HepG2 (cell line): ENCODE data around the gene C20orf144. TPM values are rescaled to one million over a fixed set of nuclear protein-coding genes. Genes with fewer than 3 reads are reported as not detected.
A peak's percentile ranks its signal among the peaks of the same experiment; 100 is the strongest.

Source experiments
- BHLHE40 ChIP-seq: IDR thresholded peaks from 2 replicates; pipeline ENCODE4 v1.6.1; 2011; ENCODE audit warnings: low read length, improper control_type of control experiment
- HDAC1 ChIP-seq: sonication (generic); formaldehyde crosslinking; IDR thresholded peaks from 2 replicates; pipeline ENCODE4 v1.5.1; 2020; ENCODE audit warnings: mild to moderate bottlenecking, missing genetic modification reagents
- ISL2 ChIP-seq: sonication (generic); formaldehyde crosslinking; IDR thresholded peaks from 2 replicates; pipeline ENCODE4 v1.5.0; 2020; ENCODE audit warnings: missing genetic modification reagents
- KDM1A ChIP-seq: IDR thresholded peaks from 2 replicates; pipeline ENCODE4 v1.6.1; 2016; ENCODE audit warnings: missing compliant biosample characterization
- SMAD9 ChIP-seq: sonication (generic); formaldehyde crosslinking; IDR thresholded peaks from 2 replicates; pipeline ENCODE4 v1.5.1; 2020; ENCODE audit warnings: mild to moderate bottlenecking, missing genetic modification reagents
- SMC3 ChIP-seq: IDR thresholded peaks from 2 replicates; pipeline ENCODE4 v1.6.1; 2011; ENCODE audit warnings: low read length, improper control_type of control experiment
- XBP1 ChIP-seq: sonication (generic); formaldehyde crosslinking; IDR thresholded peaks from 2 replicates; pipeline ENCODE4 v1.5.0; 2020; ENCODE audit warnings: missing genetic modification reagents
- ZNF337 ChIP-seq: sonication (generic); formaldehyde crosslinking; IDR thresholded peaks from 2 replicates; pipeline ENCODE4 v1.5.1; 2020; ENCODE audit warnings: missing genetic modification reagents, low read depth, mild to moderate bottlenecking, borderline replicate concordance
- ZNF564 ChIP-seq: sonication (generic); formaldehyde crosslinking; IDR thresholded peaks from 2 replicates; pipeline ENCODE4 v1.8.1; 2023; ENCODE audit warnings: mild to moderate bottlenecking, missing genetic modification reagents
- ZNF749 ChIP-seq: sonication (generic); formaldehyde crosslinking; IDR thresholded peaks from 2 replicates; pipeline ENCODE4 v1.8.0; 2022; ENCODE audit warnings: mild to moderate bottlenecking, missing genetic modification reagents, moderate library complexity, borderline replicate concordance
- ZNF878 ChIP-seq: sonication (generic); formaldehyde crosslinking; IDR thresholded peaks from 2 replicates; pipeline ENCODE4 v1.8.1; 2023; ENCODE audit warnings: mild to moderate bottlenecking, missing genetic modification reagents, moderate library complexity
- polyA plus RNA-seq, 8 experiments: library from polyadenylated mRNA; depleted of rRNA in 3 of 8; stranded (reverse) in 7 of 8; unstranded in 1 of 8; fragments of >200 nt; fragmentation: Illumina TruSeq in 4 of 8; extraction: Trizol in 4 of 8; gene quantifications; 2 replicates each; pipeline versions ENCODE4 v1.2.1 to v1.2.3, GENCODE V29; 2011 to 2016; ENCODE audit warnings: low read depth in 4 of 8, missing spikeins in 1 of 8, mixed read lengths in 1 of 8; ENCODE audit not compliant: insufficient read depth in 1 of 8
- total RNA-seq, 5 experiments: library from RNA; depleted of rRNA; stranded (reverse); fragments of >200 nt; fragmentation: Illumina TruSeq; extraction: Trizol; gene quantifications; 2 replicates each; pipeline ENCODE4 v1.2.3, GENCODE V29; 2016; ENCODE audit warnings: low read depth in 1 of 5
- TF ChIP-seq, protein P1 (sequence below): sonication (generic); formaldehyde crosslinking; IDR thresholded peaks from 2 replicates; pipeline ENCODE4 v1.5.1; 2020; ENCODE audit warnings: mild to moderate bottlenecking, missing genetic modification reagents, moderate library complexity
- TF ChIP-seq, protein P2 (sequence below): sonication (generic); formaldehyde crosslinking; IDR thresholded peaks from 2 replicates; pipeline ENCODE4 v1.4.0; 2020; ENCODE audit warnings: missing genetic modification reagents, borderline replicate concordance
- TF ChIP-seq, protein P3 (sequence below): sonication (generic); formaldehyde crosslinking; IDR thresholded peaks from 2 replicates; pipeline ENCODE4 v1.5.1; 2020; ENCODE audit warnings: missing genetic modification reagents, mild to moderate bottlenecking, borderline replicate concordance
- TF ChIP-seq, protein P4 (sequence below): IDR thresholded peaks from 2 replicates; pipeline ENCODE4 v1.6.1; 2012; ENCODE audit warnings: low read length, improper control_type of control experiment

C20orf144 gene
- total and polyA plus RNA-seq, 2 of the 13 experiments (the other 11 are each of a cell fraction or from before 2014, with no cell fraction given) = 0.09 to 0.16 TPM

DNA sequence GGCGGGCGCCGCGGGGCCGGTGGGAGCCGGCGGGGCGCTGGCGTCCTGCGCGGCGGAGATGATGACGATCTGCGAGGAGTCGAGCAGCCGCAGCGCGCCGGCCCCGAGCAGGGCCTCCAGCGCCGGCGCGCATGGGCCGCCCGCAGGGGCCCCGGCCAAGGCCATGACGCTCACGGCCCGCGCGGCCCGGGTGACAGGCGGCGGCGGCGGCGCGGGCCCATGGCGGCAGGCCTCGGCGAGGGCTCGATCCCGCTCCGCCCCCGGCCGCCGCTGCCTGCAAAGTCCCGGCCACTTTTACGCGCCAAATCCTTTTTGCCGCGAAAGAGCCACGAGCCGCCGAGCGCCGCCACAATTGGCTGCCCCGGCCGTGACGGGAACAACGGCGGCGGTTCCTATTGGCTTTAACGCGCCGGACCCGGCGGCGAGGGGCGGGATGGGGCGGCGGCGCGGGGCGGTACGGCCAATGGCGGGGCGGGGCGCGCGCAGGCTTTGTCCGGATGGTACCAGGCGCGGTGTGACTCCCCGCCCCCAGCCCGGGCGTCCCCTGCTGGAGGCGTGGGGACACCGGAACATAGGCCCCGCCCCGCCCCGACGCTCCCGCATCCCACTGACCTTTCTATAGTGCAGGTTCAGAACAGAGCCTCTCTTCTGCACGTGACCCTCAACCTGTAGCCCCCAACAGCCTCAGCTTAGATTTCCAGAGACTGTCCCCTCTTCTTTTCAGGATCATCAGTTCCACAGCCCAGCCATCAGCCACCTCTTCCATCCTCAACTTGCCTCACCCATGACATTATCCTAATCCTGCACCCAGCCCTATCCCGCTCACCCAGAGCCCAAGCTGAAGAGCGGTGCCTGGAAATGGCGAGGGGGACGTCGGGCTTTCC, 24.2 kb downstream of the C20orf144 start, which contains the start of gene E2F1 (continued):
- TF ChIP-seq XBP1 (CRISPR knock-in tag) (no peak), SMC3 (no peak), KDM1A (CRISPR knock-in tag) (no peak), ZNF749 (CRISPR knock-in tag) (peak; percentile 98), ZNF564 (CRISPR knock-in tag) (peak; percentile 75; the same call in 1 of the 2 replicates), SMAD9 (CRISPR knock-in tag) (no peak), HDAC1 (CRISPR knock-in tag) (peak; percentile 98), ISL2 (CRISPR knock-in tag) (peak; percentile 60), ZNF337 (CRISPR knock-in tag) (no peak), ZNF878 (CRISPR knock-in tag) (peak; percentile 98), BHLHE40 (peak; percentile 72; the same call in 1 of the 2 replicates)
- TF ChIP-seq, protein P1, sequence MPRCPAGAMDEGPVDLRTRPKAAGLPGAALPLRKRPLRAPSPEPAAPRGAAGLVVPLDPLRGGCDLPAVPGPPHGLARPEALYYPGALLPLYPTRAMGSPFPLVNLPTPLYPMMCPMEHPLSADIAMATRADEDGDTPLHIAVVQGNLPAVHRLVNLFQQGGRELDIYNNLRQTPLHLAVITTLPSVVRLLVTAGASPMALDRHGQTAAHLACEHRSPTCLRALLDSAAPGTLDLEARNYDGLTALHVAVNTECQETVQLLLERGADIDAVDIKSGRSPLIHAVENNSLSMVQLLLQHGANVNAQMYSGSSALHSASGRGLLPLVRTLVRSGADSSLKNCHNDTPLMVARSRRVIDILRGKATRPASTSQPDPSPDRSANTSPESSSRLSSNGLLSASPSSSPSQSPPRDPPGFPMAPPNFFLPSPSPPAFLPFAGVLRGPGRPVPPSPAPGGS (CRISPR knock-in tag) = no peak
- TF ChIP-seq, protein P2, sequence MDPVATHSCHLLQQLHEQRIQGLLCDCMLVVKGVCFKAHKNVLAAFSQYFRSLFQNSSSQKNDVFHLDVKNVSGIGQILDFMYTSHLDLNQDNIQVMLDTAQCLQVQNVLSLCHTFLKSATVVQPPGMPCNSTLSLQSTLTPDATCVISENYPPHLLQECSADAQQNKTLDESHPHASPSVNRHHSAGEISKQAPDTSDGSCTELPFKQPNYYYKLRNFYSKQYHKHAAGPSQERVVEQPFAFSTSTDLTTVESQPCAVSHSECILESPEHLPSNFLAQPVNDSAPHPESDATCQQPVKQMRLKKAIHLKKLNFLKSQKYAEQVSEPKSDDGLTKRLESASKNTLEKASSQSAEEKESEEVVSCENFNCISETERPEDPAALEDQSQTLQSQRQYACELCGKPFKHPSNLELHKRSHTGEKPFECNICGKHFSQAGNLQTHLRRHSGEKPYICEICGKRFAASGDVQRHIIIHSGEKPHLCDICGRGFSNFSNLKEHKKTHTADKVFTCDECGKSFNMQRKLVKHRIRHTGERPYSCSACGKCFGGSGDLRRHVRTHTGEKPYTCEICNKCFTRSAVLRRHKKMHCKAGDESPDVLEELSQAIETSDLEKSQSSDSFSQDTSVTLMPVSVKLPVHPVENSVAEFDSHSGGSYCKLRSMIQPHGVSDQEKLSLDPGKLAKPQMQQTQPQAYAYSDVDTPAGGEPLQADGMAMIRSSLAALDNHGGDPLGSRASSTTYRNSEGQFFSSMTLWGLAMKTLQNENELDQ (CRISPR knock-in tag) = peak; percentile 71; the same call in 1 of the 2 replicates
- TF ChIP-seq, protein P3, sequence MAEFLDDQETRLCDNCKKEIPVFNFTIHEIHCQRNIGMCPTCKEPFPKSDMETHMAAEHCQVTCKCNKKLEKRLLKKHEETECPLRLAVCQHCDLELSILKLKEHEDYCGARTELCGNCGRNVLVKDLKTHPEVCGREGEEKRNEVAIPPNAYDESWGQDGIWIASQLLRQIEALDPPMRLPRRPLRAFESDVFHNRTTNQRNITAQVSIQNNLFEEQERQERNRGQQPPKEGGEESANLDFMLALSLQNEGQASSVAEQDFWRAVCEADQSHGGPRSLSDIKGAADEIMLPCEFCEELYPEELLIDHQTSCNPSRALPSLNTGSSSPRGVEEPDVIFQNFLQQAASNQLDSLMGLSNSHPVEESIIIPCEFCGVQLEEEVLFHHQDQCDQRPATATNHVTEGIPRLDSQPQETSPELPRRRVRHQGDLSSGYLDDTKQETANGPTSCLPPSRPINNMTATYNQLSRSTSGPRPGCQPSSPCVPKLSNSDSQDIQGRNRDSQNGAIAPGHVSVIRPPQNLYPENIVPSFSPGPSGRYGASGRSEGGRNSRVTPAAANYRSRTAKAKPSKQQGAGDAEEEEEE = no peak
- TF ChIP-seq, protein P4, sequence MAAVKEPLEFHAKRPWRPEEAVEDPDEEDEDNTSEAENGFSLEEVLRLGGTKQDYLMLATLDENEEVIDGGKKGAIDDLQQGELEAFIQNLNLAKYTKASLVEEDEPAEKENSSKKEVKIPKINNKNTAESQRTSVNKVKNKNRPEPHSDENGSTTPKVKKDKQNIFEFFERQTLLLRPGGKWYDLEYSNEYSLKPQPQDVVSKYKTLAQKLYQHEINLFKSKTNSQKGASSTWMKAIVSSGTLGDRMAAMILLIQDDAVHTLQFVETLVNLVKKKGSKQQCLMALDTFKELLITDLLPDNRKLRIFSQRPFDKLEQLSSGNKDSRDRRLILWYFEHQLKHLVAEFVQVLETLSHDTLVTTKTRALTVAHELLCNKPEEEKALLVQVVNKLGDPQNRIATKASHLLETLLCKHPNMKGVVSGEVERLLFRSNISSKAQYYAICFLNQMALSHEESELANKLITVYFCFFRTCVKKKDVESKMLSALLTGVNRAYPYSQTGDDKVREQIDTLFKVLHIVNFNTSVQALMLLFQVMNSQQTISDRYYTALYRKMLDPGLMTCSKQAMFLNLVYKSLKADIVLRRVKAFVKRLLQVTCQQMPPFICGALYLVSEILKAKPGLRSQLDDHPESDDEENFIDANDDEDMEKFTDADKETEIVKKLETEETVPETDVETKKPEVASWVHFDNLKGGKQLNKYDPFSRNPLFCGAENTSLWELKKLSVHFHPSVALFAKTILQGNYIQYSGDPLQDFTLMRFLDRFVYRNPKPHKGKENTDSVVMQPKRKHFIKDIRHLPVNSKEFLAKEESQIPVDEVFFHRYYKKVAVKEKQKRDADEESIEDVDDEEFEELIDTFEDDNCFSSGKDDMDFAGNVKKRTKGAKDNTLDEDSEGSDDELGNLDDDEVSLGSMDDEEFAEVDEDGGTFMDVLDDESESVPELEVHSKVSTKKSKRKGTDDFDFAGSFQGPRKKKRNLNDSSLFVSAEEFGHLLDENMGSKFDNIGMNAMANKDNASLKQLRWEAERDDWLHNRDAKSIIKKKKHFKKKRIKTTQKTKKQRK = no peak
